Measurements from ENCODE around the gene GIPC2.
"Not testable (repeated sequence)": the region's sequence is repeated elsewhere in the genome, so short reads cannot be mapped to it uniquely, and the experiment has no call there.

Gene GIPC2, protein sequence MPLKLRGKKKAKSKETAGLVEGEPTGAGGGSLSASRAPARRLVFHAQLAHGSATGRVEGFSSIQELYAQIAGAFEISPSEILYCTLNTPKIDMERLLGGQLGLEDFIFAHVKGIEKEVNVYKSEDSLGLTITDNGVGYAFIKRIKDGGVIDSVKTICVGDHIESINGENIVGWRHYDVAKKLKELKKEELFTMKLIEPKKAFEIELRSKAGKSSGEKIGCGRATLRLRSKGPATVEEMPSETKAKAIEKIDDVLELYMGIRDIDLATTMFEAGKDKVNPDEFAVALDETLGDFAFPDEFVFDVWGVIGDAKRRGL

GRCh38 chr1:78045926-78046778, at the start of gene GIPC2:
TSS of gene GIPC2 (plus strand) at chr1:78045966. CDS start at chr1:78046095, 129 bp downstream.
- DNase-seq = no peak

DNA sequence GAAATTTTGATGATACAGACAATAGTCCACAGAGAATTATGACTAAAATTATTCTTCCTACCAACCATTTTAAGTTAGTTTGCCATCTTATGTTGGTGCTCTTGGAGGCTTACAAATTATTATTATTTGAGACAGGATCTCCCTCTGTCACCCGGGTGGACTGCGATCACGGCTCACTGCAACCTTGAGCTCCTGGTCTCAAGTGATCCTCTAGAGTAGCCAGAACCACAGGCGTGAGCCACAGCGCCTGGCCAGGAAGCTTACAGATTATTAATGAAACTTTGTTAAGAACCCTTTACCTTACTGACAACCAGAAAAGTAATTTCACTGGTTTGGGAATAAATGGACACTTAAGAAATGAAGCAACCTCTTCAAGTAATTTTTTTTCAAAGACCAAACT, 49.0 kb upstream of the GIPC2 start:
- DNase-seq = no peak

- DNase-seq = not testable (repeated sequence)
Observed at GRCh38 chr1:78000536-78000935, 45.2 kb upstream of the GIPC2 start.

- no peak for DNase-seq
Observed at GRCh38 chr1:78003070-78003746, 42.6 kb upstream of the GIPC2 start.

DNA sequence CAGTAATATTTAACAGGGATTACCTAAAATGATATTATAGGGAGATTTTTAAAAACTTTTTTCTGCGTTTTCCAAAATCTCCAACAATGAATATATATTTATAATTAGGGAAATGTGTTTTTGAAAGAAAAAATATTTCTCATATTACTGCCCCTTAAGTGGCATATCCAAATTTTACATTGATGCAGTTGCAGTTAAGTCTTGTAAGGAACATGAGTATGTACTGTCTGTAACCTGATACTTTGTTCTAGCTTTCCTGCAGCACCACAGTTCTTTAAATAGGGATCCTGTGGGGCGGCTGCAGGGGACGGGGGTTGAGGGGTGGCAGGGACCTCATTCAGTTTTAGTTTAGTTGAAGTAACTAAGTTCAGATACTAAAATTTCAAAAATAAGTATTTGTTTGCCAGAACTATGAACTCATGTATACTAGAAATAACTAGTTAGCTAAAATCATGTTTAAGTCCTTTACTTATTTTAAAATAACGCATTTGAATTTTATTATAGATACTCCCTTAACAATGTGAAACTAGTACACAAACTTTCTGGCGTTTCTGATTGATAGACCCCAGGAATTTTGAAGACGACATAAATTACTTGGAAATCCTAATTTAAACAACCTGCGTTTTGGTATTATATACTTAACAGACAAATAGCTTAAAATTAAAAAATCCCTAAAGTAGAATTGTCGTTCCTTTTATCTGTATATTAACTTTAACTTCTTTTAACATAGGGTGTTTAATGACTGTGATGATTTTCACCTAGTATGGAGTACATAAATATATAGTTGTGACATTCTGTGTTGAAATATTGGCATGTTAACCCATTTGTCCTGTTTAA, 41.7 kb upstream of the GIPC2 start:
- peak; percentile 50 for DNase-seq

- DNase-seq = peak; percentile 86
Observed at GRCh38 chr1:78004719-78005447, 40.9 kb upstream of the GIPC2 start, which contains the start of gene DNAJB4. TSS of gene DNAJB4 (plus strand) at chr1:78004939. CDS start at chr1:78005111, 172 bp downstream.

DNA sequence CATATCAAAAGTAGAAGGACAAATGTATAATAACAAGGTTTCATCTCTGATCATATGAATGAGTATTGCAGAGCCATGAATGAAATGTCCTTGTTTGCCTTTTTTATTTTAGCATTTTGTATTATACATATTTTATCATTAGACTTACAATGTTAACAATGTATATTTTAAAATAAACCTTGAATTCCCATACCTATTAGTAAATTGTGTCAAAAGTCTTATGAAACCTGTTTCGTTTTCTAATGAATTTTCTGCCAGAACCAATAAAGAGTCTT, 40.4 kb upstream of the GIPC2 start:
- no peak for DNase-seq

- no peak for DNase-seq
Observed at GRCh38 chr1:78005755-78006154, 40.0 kb upstream of the GIPC2 start.

DNA sequence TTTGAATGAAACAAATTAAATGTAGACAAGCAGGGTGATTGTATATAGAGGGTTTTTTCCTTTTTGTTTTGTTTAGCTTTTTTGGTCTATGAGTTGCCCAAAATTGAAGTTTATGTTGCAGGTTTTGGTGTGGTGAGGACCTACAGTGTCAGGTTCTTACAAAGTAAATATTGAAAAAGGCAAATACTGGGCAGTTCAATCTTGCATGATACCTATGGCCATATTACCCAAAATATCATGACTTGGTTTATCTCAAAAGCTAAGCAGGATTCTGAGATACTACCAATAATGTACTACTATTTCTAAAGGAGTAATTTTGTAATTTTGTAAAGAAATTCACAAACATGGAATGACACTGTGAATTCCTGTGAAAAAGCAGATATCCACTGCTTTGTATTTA, 39.2 kb upstream of the GIPC2 start:
- DNase-seq = no peak

DNA sequence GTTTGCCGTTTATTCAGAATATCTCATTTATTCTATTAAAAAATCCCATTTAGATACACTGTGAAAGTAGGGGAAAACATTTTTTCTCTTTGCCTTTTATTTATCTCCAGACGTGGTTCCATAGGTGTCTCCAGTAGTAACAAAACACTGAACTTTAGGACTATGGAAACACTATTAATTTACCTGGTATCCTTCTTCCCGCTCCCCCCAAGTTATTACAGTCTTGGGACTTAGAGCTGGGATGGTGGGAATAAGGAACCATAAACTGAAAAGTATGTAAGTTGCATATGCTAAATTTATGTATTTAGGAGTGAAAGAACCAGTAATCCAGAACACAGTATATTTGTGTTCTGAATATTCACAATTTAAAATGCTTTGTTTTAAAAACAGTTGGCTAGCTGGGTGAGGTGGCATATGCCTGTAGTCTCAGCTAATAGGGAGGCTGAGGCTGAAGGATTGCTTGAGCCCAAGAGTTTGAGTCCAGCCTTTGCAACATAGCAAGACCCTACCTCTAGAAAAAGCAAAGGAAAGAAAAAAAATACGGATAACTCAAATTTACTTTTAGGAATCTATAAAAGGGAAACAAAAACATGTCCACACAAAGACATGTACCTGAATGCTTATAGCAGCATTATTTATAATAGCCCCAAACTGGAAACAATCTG, 38.0 kb upstream of the GIPC2 start:
- DNase-seq = no peak

DNA sequence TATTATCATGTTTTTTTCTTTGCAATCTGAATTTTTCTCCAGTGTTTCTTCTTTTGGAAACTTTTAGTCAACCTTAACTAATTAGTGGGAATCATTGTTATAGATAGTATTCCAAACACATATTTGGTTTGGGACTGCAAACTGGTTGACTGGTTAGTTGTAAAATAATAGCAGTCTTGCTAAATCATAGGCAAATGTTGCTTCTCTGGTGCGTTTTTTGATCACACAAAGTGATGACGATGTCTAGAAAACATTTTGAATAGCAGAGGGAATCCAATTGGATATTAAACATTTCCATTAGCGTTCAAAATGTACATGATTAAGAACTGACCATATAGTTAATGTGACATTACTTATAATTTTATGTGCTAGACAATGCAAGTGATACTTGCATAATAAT, 36.5 kb upstream of the GIPC2 start:
- DNase-seq = no peak

GRCh38 chr1:78009836-78010235, 35.9 kb upstream of the GIPC2 start:
- DNase-seq = no peak

DNA sequence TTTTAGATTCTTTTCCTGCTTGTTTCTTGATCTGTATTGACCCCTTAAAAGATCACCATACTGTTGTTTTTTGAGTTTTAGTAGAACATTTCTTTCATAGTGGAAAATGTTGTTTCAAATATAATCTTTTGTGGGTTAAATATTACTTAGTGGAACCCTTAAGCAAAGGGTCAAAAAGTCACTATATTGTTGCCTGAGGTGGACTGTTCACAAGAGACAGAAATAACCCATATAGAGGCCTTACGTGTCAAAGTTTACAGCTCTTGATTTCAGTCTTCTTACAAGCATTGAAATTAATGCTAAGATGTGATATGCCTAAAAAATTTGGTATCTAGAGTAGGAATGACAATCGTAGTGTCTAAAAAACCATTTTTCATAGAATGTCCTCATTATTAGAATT, 34.7 kb upstream of the GIPC2 start:
- DNase-seq = no peak

GRCh38 chr1:78015148-78015547, 30.6 kb upstream of the GIPC2 start:
- DNase-seq = no peak

DNA sequence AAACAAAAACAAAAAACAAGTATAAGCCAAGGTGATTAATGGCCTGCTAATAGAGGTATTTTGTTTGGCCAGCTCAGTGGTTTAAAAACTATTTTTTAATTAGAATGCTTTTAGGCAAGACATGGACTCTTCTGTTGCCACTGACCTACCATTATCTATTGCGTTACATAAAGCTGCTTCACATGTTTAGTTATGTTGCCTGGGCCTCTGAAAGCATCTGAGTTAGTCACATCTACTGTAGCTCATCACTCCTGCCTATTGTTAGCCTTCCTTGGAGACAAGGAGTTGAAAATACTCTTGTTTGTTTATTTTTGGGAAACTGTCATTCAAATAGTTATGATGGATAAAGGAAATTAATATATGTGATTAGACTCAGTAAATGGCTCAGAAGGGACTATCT, 26.7 kb upstream of the GIPC2 start:
- DNase-seq = no peak

DNA sequence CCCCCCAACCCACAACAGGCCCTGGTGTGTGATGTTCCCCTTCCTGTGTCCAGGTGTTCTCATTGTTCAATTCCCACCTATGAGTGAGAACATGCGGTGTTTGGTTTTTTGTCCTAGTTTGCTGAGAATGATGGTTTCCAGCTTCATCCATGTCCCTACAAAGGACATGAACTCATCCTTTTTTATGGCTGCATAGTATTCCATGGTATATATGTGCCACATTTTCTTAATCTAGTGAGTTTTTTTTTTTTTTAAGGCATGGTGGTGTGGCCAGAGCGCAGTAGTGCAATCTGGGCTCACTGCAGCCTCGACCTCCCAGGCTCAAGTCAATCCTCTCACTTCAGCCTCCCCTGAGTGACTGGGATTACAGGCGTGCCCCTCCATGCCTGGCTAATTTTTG, 24.6 kb upstream of the GIPC2 start:
- not testable (repeated sequence) for DNase-seq

- no peak for DNase-seq
Observed at GRCh38 chr1:78029793-78030192, 16.0 kb upstream of the GIPC2 start.

- no peak for DNase-seq
Observed at GRCh38 chr1:78032996-78033796, 12.6 kb upstream of the GIPC2 start.

DNA sequence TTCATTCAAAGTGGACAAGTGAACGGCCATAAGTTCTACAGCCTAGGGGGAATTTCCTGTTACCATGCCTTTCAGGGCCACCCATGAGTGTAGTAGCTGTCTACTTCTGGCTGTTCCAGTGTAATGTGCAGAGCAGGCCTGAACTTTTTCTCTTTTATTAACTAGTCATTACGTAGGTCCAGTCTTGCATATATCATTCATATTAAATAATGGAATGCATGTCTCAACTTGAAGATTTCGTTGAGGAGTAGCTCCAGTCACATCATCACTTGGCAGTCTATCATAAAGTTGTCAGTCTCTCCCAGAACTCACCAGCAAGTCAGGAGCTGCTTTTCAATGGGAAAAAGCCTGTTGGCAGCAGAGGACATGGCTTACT, 12.0 kb upstream of the GIPC2 start:
- DNase-seq = no peak

DNA sequence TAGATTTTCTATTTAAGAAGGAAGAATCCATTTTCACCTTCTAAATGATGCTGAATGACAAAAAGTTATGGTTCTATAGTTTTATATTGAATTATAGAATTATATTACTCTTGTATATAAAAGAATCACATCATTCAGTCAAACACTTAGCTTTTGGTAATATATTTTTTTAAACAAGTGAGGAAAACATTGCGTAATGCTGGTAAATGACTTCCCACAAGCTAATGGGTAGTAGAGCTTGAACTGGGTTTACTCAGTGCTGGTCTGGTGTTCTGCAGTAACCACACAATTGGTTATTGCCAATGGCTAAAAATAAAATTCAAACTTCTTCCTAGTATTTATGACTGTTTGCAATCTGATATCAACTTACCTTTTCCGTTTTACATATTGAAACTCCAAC, 10.6 kb upstream of the GIPC2 start:
- DNase-seq = no peak

DNA sequence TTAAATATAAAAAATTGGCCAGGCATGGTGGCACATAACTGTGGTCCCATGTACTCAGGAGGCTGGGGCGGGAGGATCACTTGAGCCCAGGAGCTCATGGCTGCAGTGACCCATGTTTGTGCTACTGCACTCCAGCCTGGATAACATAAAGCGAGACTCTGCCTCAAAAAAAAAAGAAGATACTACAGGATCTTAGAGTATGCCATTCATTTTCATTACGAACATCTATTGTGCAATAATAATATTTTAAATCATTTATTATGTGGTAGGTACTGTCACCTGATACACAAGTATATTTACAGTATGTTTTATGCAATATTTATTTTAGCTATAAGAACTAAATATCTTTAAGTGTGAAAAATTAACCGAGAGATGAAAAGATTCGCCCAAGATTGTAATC, 9.3 kb upstream of the GIPC2 start:
- no peak for DNase-seq
